Immature natural killer cell (primary cell): Measurements from ENCODE around the gene RDH13. TPM values are rescaled to one million over a fixed set of nuclear protein-coding genes. Genes with fewer than 3 reads are reported as not detected.
A peak's percentile ranks its signal among the peaks of the same experiment; 100 is the strongest.
"Not testable (repeated sequence)": the region's sequence is repeated elsewhere in the genome, so short reads cannot be mapped to it uniquely, and the experiment has no call there.

Experiments used
- DNase-seq, 3 donors: peaks; one replicate each; pipeline ENCODE4 v3.0.0; 2022; ENCODE audit warnings: mixed read lengths in 1 of 3
- H3K27ac Mint-ChIP-seq, 6 donors: one replicate each; pipeline ENCODE4 v1.8.0; 2020; ENCODE audit warnings: mixed read lengths in 6 of 6, mild to moderate bottlenecking in 5 of 6, inconsistent platforms in 4 of 6, moderate library complexity in 3 of 6
- H3K27me3 Mint-ChIP-seq, 3 donors: one replicate each; pipeline ENCODE4 v1.8.0; 2020 to 2021; ENCODE audit warnings: low read depth in 3 of 3, mild to moderate bottlenecking in 3 of 3, mixed read lengths in 3 of 3, moderate library complexity in 3 of 3, inconsistent platforms in 1 of 3
- H3K36me3 Mint-ChIP-seq, 3 donors: one replicate each; pipeline ENCODE4 v1.8.0; 2020; ENCODE audit warnings: mixed read lengths in 3 of 3, inconsistent platforms in 2 of 3, mild to moderate bottlenecking in 2 of 3
- H3K4me1 Mint-ChIP-seq, 2 donors: one replicate each; pipeline ENCODE4 v1.8.0; 2020; ENCODE audit warnings: inconsistent platforms in 2 of 2, mild to moderate bottlenecking in 2 of 2, mixed read lengths in 2 of 2, moderate library complexity in 1 of 2
- H3K4me3 Mint-ChIP-seq, 5 donors: one replicate each; pipeline ENCODE4 v1.8.0; 2020; ENCODE audit warnings: mild to moderate bottlenecking in 5 of 5, mixed read lengths in 5 of 5, inconsistent platforms in 3 of 5, moderate library complexity in 3 of 5
- H3K9me3 Mint-ChIP-seq, 6 donors: one replicate each; pipeline ENCODE4 v1.8.0; 2020; ENCODE audit warnings: mild to moderate bottlenecking in 6 of 6, mixed read lengths in 6 of 6, inconsistent platforms in 4 of 6, moderate library complexity in 3 of 6
- polyA plus RNA-seq, 3 donors: library from polyadenylated mRNA; unstranded; fragments of 300-500 nt; fragmentation: Illumina TruSeq; gene quantifications; one replicate each; pipeline ENCODE4 v1.2.3, GENCODE V29; 2021

The RDH13 gene
- polyA plus RNA-seq, 3 donors from 2014 or later = 4.2 to 17.0 (median 4.5) TPM

DNA sequence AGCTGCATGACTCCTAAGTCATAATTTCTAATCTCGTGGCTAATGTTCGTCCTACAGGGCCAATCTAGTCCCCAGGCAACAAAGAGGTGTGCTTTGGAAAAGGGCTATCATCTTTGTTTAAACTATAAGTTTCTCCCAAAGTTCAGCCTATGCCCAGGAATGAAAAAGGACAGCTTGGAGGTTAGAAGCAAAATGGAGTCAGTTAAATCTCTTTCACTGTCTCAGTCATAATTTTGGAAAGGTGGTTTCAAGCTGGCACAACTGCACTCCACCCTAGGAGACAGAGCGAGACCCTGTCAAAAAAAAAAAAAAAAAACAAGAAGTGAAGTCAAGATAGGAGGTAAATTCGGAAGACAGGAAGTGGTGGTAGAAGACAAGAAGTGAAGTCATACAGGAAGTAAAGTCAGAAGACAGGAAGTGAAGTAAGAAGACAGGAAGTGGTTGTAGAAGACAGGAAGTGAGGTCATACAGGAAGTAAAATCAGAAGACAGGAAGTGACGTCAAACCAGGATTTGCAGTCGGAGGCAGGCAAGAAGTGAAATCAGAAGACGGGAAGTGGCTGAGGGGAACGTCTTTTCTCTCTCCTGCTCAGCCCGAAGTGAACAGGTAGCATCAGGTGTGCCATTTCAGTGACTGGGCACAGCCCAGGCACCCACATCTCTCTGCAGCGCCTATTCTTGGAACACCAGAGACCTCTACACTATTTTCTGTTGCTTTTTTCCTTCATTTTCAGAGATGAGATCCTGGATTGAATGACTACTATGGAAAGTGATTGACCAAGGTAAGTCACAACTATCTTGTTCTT lies 57.1 kb downstream of the RDH13 start:
- peaks cover 0 to 7% (median 4%) of the 10 kb centered on the region in 6 donors for H3K9me3 Mint-ChIP-seq
- H3K27ac Mint-ChIP-seq = peak overlapping the region; percentile 87 to 94 (median 88)
- H3K27me3 Mint-ChIP-seq = peaks cover 5 to 11% (median 8%) of the 10 kb centered on the region in 3 donors
- H3K4me3 Mint-ChIP-seq = peak overlapping the region; percentile 82 to 90 (median 85)
- peaks cover 17 to 43% (median 35%) of the 10 kb centered on the region in 3 donors for H3K36me3 Mint-ChIP-seq
- peaks cover 46 to 52% of the 10 kb centered on the region in 2 donors for H3K4me1 Mint-ChIP-seq
- peak; percentile 90 to 94 (median 91) for DNase-seq

DNA sequence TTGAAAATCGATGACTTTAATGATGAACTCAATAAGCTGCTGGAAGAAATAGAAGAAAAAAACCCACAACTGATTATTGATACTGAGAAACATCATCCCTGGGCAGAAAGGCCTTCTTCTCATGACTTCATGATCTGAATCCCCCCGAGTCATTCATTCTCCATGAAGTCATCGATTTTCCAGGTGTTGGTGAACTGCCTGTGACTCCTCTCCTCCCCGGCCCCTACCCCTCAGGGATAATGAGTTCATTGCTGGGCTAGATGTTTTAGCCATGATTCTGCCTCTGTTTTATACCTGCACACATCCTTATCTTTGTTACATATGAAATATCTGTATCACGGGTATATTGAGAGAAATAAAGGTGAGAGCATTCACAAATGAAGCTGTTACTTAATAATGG lies 62.2 kb downstream of the RDH13 start:
- no peak for DNase-seq
- H3K36me3 Mint-ChIP-seq = peaks cover 31 to 50% (median 37%) of the 10 kb centered on the region in 3 donors
- H3K27me3 Mint-ChIP-seq = peaks cover under 1 to 2% (median under 1%) of the 10 kb centered on the region in 3 donors
- H3K9me3 Mint-ChIP-seq = peaks cover 0 to 4% (median under 1%) of the 10 kb centered on the region in 6 donors
- H3K4me3 Mint-ChIP-seq = no peak overlapping the region
- peaks cover 8 to 13% of the 10 kb centered on the region in 2 donors for H3K4me1 Mint-ChIP-seq
- H3K27ac Mint-ChIP-seq = peak overlapping the region in 1 of 6 donors; percentile 31

DNA sequence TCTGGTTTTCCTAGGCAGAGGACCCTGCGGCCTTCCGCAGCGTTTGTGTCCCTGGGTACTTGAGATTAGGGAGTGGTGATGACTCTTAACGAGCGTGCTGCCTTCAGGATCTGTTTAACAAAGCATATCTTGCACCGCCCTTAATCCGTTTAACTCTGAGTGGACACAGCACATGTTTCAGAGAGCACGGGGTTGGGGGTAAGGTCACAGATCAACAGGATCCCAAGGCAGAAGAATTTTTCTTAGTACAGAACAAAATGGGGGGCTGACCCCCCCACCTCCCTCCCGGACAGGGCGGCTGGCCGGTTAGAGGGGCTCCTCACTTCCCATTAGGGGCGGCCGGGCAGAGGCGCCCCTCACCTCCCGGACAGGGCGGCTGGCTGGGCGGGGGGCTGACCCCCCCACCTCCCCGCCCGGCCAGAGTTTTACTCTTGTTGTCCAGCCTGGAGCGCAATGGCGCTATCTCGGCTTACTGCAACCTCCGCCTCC lies 64.2 kb downstream of the RDH13 start:
- not testable (repeated sequence) for H3K4me3 Mint-ChIP-seq, H3K4me1 Mint-ChIP-seq, H3K27ac Mint-ChIP-seq, H3K27me3 Mint-ChIP-seq, DNase-seq, H3K9me3 Mint-ChIP-seq
- peaks cover 28 to 47% (median 35%) of the 10 kb centered on the region in 3 donors for H3K36me3 Mint-ChIP-seq

DNA sequence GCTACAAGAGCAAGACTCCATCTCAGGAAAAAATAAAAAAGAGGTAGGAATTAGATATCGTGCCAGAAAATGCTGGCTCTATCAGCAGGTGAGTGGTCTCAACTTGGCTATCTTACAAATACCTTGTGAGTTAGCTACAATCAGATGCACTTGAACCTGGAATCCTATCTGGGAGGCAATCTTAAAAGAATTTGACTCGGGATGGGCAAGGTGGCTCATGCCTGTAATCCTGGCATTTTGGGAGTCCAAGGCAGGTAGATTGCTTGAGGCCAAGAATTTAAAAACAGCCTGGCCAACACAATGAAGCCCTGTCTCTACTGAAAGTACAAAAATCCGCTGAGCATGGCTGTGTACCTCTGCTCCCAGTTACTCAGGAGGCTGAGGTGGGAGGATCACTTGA lies 67.4 kb downstream of the RDH13 start:
- Mint-ChIP-seq H3K36me3 (peaks cover 34 to 46% (median 35%) of the 10 kb centered on the region in 3 donors), H3K4me3 (no peak overlapping the region), H3K9me3 (no peaks in the 10 kb centered on the region), H3K27ac (no peak overlapping the region), H3K4me1 (peaks cover 5 to 10% of the 10 kb centered on the region in 2 donors), H3K27me3 (peaks cover 0 to 2% (median 0%) of the 10 kb centered on the region in 3 donors)
- no peak for DNase-seq

Other genes starting within 250 kb of the RDH13 start
- gene KIR3DL1, start 246.7 kb downstream of the RDH13 start, polyA plus RNA-seq = 100 to 1,000 TPM; 140 to 162 (median 144) TPM
- 100 to 1,000 TPM in 1 of 3 donors, 10 to 100 TPM in 2; 55.3 to 149 (median 79.7) TPM for gene KIR2DS4, start 230.5 kb downstream of the RDH13 start, polyA plus RNA-seq
- 10 to 100 TPM; 36.1 to 61.1 (median 44.1) TPM for gene KIR3DL2, start 212.7 kb downstream of the RDH13 start, polyA plus RNA-seq
- gene FCAR, start 188.9 kb downstream of the RDH13 start, polyA plus RNA-seq = under 1 TPM in 1 of 3 donors, not detected in 2; 0.46 TPM
- 100 to 1,000 TPM in 1 of 3 donors, 10 to 100 TPM in 2; 34.1 to 146 (median 61.1) TPM for gene NCR1, start 157.0 kb downstream of the RDH13 start, polyA plus RNA-seq
- gene NLRP7, start 115.6 kb downstream of the RDH13 start, polyA plus RNA-seq = 1 to 10 TPM in 1 of 3 donors, under 1 TPM in 1, not detected in 1; 0.27 to 2.0 TPM
- gene NLRP2, start 96.8 kb downstream of the RDH13 start, polyA plus RNA-seq = 10 to 100 TPM in 1 of 3 donors, 1 to 10 TPM in 2; 1.9 to 18.7 (median 4.4) TPM
- gene GP6, start 24.9 kb downstream of the RDH13 start, polyA plus RNA-seq = under 1 TPM in 2 of 3 donors, not detected in 1; 0.64 to 0.78 TPM
- 1 to 10 TPM; 4.5 to 7.3 (median 6.4) TPM for gene EPS8L1, start 12.7 kb upstream of the RDH13 start, polyA plus RNA-seq
- gene PPP1R12C, start 54.5 kb upstream of the RDH13 start, polyA plus RNA-seq = 1 to 10 TPM in 2 of 3 donors, under 1 TPM in 1; 0.63 to 8.5 (median 3.5) TPM
- gene TNNT1, start 86.1 kb upstream of the RDH13 start, polyA plus RNA-seq = not detected
- gene TNNI3, start 94.6 kb upstream of the RDH13 start, polyA plus RNA-seq = 1 to 10 TPM in 1 of 3 donors, not detected in 2; 1.5 TPM
- not detected for gene DNAAF3, start 103.5 kb upstream of the RDH13 start, polyA plus RNA-seq
- gene SYT5, start 117.1 kb upstream of the RDH13 start, polyA plus RNA-seq = under 1 TPM in 2 of 3 donors, not detected in 1; 0.55 to 0.96 TPM
- gene PTPRH, start 146.4 kb upstream of the RDH13 start, polyA plus RNA-seq = not detected
- 1 to 10 TPM in 1 of 3 donors, under 1 TPM in 1, not detected in 1; 0.59 to 2.4 TPM for gene TMEM86B, start 165.6 kb upstream of the RDH13 start, polyA plus RNA-seq
- gene PPP6R1, start 195.9 kb upstream of the RDH13 start, polyA plus RNA-seq = 100 to 1,000 TPM in 1 of 3 donors, 10 to 100 TPM in 2; 43.1 to 123 (median 47.9) TPM
- 10 to 100 TPM; 42.6 to 46.7 (median 46.3) TPM for gene HSPBP1, start 217.0 kb upstream of the RDH13 start, polyA plus RNA-seq
- gene BRSK1, start 220.8 kb upstream of the RDH13 start, polyA plus RNA-seq = not detected